GM18507 (cell line): ENCODE results near the gene GXYLT1.
A peak's percentile ranks its signal among the peaks of the same experiment; 100 is the strongest.
"Not testable (repeated sequence)": the region's sequence is repeated elsewhere in the genome, so short reads cannot be mapped to it uniquely, and the experiment has no call there.

ENCODE experiments used
- DNase-seq: peaks from one replicate; pipeline ENCODE4 v3.0.0; 2011; ENCODE audit warnings: low read depth; ENCODE audit not compliant: insufficient read length; ENCODE audit errors: extremely low spot score
- FAIRE-seq: peaks from 2 replicates; lab custom pipeline; 2011; peaks lifted over from hg19 to GRCh38; lab: Jason Lieb, UNC

The GXYLT1 gene

GRCh38 chr12:42104784-42105183, 39.9 kb downstream of the GXYLT1 start:
- FAIRE-seq (no peak), DNase-seq (no peak)

DNA sequence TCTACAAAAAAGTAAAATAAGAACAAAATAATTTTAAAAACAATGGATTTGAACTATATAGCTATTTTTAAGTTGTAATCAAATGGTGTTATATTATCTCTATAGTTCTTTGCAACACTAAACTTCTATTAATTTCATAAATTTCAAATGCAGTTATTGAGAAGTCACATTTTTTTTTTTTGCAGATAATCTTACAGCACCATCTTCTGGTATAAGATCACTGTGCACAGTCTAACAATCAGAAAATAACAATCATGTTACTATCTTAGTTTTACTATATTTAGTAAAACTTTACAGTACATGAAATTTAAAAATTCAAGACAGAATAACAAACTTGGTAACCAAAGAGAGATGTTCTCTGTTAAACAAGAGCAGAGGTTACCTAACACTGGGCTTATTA, 40.6 kb downstream of the GXYLT1 start:
- FAIRE-seq = no peak
- DNase-seq = no peak

DNA sequence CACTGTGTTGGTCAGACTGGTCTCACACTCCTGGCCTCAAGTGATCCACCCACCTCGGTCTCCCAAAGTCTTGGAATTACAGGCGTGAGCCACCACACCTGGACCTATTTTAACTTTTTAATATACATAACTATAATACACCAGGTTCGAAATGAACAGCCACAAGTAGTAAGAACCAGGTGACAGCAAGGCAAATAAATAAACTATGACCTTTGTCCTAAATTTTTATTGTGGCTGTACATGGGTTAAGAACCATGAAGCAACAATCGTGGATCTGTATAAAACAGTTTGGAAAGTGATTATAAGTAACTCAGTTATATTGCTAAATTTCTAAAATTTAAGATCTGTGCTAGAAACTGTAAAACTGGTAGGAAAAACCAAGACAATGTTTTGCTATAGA, 41.5 kb downstream of the GXYLT1 start:
- DNase-seq (no peak), FAIRE-seq (no peak)

- DNase-seq = no peak
- no peak for FAIRE-seq
Observed at GRCh38 chr12:42102720-42103119, 42.0 kb downstream of the GXYLT1 start.

GRCh38 chr12:42099433-42099832, 45.2 kb downstream of the GXYLT1 start:
- DNase-seq (no peak), FAIRE-seq (no peak)

- DNase-seq = peak; percentile 23
- peak; percentile 88 for FAIRE-seq
Observed at GRCh38 chr12:42097971-42098370, 46.7 kb downstream of the GXYLT1 start.

DNA sequence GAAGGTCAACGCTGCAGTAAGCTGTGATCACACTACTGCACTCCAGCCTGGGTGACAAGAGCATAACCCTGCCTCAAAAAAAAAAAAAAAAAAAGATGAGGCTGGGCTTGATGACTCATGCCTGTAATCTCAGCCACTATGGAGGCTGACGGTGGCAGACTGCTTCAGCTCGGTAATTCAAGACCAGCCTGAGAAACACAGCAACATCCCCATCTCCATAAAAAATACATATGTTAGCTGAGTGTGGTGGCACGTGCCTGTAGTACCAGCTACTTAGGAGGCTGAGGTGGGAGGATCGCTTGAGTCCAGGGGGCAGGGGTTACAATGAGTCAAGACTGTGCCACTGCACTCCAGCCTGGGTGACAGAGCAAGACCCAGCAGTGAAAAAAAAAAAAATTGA, 50.4 kb downstream of the GXYLT1 start:
- no peak for DNase-seq
- FAIRE-seq = no peak

DNA sequence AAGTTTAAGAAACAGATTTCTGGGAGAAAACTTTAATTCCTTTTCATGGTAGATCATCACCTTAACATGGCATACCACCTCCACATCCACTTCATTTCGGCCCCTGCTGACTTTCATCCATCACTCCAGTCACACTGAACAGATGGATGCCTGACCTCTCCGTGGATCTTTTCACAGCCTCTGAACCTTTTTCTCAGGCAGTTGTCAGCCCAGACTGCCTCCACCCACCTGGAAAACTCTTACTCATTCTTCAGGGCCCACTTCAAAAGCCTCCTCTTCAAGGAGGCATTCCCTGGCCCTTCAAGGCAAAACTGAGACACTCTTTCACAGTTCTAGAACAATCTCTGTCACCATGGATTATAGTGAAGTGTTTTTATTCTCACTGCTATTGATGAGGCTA, 52.9 kb downstream of the GXYLT1 start:
- FAIRE-seq (no peak), DNase-seq (no peak)

DNA sequence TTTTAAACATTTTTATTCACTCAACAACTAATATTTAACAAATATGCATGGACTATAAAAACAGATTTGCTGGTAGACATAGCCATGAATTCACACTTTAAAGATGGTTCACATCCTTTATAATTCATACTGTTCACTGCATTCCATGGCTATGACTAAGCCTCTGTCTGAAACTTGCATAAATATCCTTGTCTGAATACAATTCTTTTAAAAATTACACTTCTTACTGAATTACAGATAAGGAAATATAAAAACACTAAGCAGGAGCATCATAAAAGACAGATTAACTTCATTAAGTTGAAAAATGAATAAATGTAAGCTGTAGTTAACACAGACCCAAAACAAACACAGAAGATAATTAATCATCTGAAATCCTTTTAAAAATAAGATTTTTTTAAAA, 53.8 kb downstream of the GXYLT1 start:
- no peak for FAIRE-seq
- DNase-seq = no peak

GRCh38 chr12:42086031-42086430, 58.6 kb downstream of the GXYLT1 start:
- DNase-seq (no peak), FAIRE-seq (no peak)

DNA sequence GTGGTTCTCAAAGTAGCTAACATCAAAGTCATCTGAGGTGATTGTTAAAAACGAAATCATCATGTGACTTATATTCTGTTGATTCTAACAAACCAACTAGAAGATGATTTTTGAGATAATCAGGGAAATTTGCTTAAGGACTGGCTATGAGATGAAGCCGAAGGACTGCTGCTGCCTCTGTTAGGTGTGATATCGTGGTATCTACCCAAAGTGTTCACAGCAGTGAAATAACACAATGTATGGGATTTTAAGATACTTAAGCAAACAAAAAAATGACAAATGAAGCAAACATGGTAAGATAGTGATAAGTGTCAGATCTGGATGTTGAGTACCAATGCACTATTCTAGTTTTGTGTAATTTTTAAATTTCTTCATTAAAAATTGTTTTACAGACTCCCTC, 59.1 kb downstream of the GXYLT1 start:
- FAIRE-seq (no peak), DNase-seq (no peak)

- FAIRE-seq (no peak), DNase-seq (no peak)
Observed at GRCh38 chr12:42084522-42084921, 60.2 kb downstream of the GXYLT1 start.

DNA sequence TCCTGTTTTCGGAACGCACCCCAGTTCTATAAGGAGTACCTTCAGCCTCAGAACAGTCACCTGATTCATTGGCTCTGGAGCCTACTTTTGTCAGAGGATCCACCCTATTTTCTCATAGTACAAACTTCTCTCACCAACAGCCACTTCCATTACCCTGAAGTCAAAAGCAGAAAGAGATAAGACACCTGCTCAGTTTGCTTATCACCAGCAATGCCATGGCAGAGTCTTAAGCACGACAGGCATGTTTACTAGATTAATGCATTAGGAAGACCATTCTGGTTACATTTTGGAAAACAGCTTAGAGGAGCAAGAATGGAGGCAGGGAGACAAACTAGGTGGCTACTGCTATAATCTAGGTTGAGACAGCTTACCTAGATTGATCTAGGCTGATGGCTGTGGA, 67.7 kb downstream of the GXYLT1 start:
- DNase-seq = no peak
- no peak for FAIRE-seq

GRCh38 chr12:42070036-42070435, 74.6 kb downstream of the GXYLT1 start:
- no peak for DNase-seq
- no peak for FAIRE-seq

DNA sequence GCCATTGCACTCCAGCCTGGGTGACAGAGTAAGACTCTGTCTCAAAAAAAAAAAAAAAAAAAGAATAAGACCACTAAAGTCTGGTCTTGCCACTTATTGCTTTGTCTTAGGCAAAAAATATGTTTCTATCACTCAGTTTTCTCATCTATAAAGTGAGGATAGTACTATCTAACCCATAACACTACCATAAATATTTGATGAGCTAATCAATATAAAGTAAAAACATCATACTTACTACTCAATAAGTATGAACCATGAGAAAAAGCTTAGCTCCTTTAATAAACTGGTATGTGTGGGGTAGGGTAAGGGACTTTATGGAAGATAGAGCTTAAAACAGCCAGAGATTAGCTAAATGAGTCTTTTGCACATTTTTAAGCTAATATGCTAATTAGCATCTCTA, 85.5 kb downstream of the GXYLT1 start:
- no peak for DNase-seq
- FAIRE-seq = no peak

DNA sequence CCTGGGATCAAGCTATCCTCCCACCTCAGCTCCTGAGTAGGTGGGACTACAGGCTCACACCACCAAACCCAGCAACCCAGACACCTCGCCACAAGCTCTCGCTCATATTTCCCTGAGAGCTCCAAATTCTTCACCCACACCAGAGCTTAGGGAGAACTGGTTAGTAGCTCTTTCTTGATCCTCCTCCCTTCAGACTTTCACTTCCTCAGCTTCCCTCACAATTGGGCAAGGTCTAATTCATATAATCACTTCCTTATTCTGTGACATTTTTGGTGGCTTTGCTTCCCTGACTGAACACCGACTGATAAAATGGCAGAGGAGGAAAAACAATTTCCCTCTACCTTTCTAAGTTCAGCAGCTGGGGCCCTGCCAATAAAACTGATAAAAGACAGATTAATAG, 88.5 kb downstream of the GXYLT1 start:
- DNase-seq = no peak
- FAIRE-seq = peak; percentile 61

- FAIRE-seq = no peak
- no peak for DNase-seq
Observed at GRCh38 chr12:42053456-42053855, 91.2 kb downstream of the GXYLT1 start.

GRCh38 chr12:42048980-42049379, 95.7 kb downstream of the GXYLT1 start:
- FAIRE-seq, DNase-seq: not testable (repeated sequence)

DNA sequence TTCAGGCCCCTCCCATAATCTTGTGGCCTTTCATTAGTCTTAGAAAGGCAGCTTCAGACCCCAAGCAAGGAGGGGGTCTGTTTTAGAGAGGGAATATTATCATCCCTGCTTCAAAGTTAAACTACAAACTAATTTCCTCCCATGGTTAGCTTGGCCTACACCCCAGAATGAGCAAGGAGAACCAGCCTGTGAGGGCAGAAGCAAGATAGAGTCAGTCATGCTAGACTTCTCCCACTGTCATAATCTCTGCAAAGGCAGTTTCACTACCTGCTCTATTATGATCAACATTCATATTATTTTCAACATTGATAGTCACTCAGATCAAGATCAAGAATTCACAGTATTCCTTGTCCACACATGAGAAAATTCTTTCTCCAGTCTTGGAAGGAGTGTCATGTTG, 105.1 kb downstream of the GXYLT1 start:
- DNase-seq (no peak), FAIRE-seq (no peak)

DNA sequence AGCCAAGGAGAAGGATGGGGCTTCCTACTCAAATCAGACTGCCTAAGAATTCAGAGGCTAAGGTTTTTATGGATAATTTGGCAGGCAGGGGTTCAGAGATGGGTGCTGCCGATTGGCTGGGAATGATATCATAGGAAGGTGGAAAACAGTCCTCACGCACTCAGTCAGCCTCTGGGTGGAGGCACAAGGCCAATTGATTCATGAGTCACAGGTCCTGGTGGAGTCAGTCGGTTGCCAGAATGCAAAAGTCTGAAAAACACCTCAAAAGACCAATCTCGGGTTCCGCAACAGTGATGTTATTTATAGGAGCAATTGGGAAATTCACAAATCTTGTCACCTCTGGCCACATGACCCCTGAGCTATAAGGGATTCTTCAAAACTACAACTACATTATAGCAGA, 105.5 kb downstream of the GXYLT1 start:
- FAIRE-seq (no peak), DNase-seq (no peak)

- FAIRE-seq (no peak), DNase-seq (no peak)
Observed at GRCh38 chr12:42031847-42032564, 112.7 kb downstream of the GXYLT1 start.
